ENCODE results near the gene PGM3.

Gene PGM3

GRCh38 chr6:83183082-83183828, 9.8 kb downstream of the PGM3 start:
- no peak for DNase-seq

DNA sequence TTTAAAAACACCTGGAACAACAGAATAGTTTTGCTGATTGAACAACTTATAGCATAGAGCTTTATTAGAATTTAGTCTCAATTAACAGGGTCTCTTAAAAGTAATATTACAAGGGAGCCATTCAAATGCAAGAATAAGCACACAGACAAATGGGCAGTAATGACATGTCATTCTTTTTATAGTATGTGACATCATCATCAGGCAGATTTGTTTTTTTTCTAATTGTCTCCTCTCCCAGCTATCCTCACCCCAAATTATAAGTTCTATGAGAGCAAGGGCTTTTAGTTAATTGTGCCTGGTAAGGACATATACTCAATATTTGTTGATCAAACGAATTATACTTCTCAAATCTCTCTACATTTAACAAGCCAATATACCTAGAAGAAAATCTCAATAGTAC, 11.0 kb downstream of the PGM3 start:
- DNase-seq, result no peak

DNA sequence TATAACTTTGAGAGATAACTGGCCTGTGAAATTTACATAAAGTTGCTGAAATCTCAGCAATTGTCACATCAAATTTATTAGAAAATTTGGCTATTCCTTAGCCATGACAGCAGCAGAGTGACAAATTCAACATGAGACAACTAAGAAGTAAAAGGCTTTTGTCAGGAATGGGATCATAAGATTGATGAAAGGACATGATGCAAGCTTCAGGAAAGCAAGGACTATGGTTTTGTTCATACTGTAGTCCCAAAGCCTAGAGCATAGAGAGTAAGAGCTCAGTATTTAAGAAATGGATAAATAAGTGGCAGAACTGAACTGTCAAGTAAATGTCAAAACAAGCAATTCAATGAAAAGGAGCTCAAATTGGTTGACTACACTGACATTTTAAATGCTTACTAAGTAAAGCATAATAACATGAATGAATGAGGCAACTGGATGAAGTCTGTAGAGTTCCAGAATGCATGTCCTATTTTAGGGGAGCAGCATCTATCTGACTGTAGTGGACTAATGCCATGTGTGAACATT, 12.6 kb downstream of the PGM3 start:
- no peak for DNase-seq

DNA sequence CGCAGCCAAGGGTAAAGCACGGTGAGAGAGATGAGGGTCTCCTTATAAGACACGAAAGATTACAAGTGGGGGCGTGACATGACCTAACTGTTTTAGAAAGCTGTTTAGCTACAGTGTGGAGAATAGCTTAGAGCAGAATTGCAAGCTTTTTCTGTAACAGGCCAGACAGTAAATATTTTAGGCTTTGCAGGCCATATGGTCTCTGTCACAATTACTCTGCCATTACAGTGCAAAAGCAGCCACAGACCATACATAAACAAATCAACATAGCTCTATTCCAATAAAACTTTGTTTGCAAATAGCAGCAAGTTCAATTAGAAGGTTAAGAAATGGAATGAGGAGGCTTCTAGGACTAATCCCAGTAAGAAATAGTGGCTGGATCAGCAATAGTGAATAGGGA, 16.8 kb downstream of the PGM3 start:
- DNase-seq, result no peak

- no peak for DNase-seq
Observed at GRCh38 chr6:83169511-83169910, 23.6 kb downstream of the PGM3 start.

GRCh38 chr6:83169106-83169505, 24.0 kb downstream of the PGM3 start:
- no peak for DNase-seq

- no peak for DNase-seq
Observed at GRCh38 chr6:83168556-83168955, 24.5 kb downstream of the PGM3 start.

- DNase-seq, result no peak
Observed at GRCh38 chr6:83167726-83168278, 25.3 kb downstream of the PGM3 start.

- DNase-seq, result no peak
Observed at GRCh38 chr6:83160167-83160566, 32.9 kb downstream of the PGM3 start.

GRCh38 chr6:83155794-83156193, 37.3 kb downstream of the PGM3 start:
- no peak for DNase-seq

DNA sequence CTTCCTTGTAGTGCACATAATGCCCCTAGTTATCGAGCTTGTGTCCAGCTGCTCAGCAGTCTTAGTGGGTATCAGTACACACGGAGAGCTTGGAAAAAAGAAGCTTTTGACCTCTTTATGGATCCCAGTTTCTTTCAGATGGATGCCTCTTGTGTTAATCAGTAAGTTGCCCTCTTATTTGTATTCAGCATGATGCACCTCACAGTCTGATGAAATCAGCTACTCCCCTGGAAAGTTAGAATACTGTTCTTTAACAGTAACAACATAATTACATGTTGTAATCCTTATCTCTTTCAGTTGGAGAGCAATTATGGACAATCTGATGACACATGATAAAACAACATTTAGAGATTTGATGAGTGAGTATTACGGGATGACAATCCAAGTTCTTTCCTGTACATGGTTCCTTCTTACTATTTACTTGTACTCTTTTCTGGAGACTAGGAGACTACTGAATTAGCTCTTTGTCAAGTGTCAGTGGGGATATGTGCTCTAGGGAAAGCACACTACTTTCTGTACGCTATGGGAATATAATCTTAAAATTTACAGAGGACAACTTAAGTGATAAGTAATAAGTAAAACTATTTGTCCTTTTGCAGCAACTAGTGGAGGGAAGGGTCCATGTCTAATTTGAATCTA, 39.1 kb downstream of the PGM3 start:
- no peak for DNase-seq

DNA sequence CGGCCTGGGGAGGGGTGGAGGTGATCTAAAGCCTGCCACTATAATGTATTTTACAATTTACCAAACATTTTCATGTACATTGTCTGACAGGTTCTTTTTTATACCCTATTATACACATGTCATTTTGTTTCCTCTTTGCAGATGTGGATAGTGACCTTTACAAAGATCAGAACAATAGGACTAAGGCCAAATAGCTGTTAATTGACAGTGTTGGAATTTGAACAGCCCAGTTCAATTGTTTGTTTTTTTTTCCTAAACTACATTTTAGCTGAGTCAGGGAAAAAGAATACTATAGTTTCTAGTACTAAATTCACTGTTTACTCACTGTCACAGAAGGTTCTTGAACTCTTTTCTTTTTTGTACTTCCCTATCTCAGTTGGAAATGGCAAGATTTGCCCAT, 40.2 kb downstream of the PGM3 start:
- DNase-seq, result no peak

- no peak for DNase-seq
Observed at GRCh38 chr6:83151114-83151513, 42.0 kb downstream of the PGM3 start.

DNA sequence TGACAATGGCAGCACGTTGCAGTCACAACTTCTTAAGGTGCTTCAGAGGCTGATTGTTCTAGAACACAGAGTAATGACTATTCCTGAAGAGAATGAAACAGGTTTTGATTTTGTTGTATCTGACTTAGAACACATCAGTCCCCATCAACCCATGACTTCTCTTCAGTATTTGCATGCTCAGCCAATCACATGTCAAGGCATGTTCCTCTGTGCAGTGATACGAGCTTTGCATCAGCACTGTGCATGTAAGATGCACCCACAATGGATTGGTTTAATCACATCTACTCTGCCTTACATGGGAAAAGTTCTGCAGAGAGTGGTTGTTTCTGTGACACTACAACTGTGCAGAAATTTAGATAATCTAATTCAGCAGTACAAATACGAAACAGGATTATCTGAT, 54.3 kb downstream of the PGM3 start:
- no peak for DNase-seq

- DNase-seq, result no peak
Observed at GRCh38 chr6:83138118-83138722, 54.8 kb downstream of the PGM3 start.

GRCh38 chr6:83132121-83132520, 60.9 kb downstream of the PGM3 start:
- DNase-seq, result no peak

- DNase-seq, result no peak
Observed at GRCh38 chr6:83127976-83128375, 65.1 kb downstream of the PGM3 start.

DNA sequence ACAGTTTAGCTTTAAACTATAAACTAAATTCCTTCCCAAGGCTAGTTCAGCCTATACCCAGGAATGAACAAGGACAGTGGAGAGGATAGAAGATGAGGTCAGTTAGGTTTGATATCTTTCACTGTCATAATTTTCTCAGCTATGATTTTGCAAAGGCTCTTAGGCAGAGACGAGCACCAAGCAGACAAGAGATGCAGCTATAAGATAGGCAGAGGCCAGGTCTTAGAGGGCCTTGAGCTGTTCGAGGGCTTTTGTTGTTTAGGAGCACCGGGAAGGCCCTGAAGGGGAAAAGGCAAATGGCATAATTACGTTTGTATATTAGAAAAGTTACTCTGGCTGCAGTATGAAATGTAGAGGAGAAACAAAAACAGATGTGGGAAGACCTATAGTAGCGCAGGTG, 65.8 kb downstream of the PGM3 start:
- DNase-seq, result no peak

- no peak for DNase-seq
Observed at GRCh38 chr6:83126807-83127206, 66.3 kb downstream of the PGM3 start.

- no peak for DNase-seq
Observed at GRCh38 chr6:83126223-83126622, 66.8 kb downstream of the PGM3 start.

DNA sequence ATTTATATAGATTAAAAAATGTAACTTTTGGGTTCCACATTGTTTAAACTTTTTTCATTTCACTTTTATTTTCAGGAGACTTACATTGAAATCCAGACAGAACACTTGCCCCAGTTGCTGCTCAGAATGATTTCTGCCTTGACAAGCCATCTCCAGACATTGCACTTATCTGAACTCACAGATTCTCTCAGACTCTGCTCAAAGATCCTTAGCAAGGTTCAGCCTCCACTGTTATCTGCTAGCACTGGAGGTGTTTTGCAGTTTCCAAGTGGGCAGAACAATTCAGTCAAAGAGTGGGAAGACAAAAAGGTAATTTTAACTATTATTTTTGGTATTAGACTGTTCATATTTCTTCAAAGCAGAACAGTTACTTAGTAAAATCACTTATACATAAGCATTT, 67.6 kb downstream of the PGM3 start:
- no peak for DNase-seq

- no peak for DNase-seq
Observed at GRCh38 chr6:83124553-83124952, 68.5 kb downstream of the PGM3 start.

DNA sequence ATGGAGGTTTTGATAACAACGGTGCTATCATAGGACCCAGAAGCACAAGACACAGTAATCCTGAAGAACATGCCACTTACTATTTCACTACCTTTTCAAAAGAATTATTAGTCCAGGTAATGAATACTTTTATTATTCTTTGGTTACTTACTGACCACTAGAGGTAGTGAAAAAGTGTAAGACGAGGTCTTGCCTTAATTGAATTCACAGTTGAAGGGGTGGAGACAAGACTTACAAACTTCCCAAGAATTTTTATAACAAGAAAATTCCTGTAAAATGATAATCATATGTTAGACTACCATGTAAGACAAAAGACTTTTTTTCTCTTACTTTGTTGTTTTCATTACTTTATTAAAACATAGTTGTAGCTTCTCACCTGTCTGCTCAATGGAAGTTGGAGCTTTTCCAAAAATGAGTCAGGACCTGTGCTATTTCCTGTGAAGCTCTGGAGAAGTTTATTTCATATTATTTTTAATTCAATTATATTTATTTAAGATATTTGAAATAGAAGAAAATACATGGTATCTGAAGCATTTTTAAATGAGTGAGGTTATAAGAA, 73.2 kb downstream of the PGM3 start:
- DNase-seq, result no peak

GRCh38 chr6:83117802-83118201, 75.3 kb downstream of the PGM3 start:
- DNase-seq, result no peak
